HCT116 (cell line): Measurements from ENCODE around the gene ELF5. TPM values are rescaled to one million over a fixed set of nuclear protein-coding genes. Genes with fewer than 3 reads are reported as not detected.

Source experiments
- ATAC-seq: fragments of 200-7000 bp; cut with Tn5 transposase; 2 replicates; pipeline ENCODE4 v1.9.1; 2020; ENCODE audit warnings: mild to moderate bottlenecking, moderate library complexity
- BruUV-seq: library from RNA; stranded (reverse); fragments of 400-500 nt; replicated peaks from 2 replicates; lab custom pipeline; 2021; lab: Mats Ljungman, UMichigan
- CTCF ChIA-PET: fragments of 300-600 bp; sonication (Branson Sonifier 250); formaldehyde crosslinking; loops from one replicate; lab custom pipeline; 2021; ENCODE audit warnings: antibody characterized with exemption; lab: Charles Lee
- POLR2A ChIA-PET: fragments of 300-600, 350-600 bp; sonication (Branson Sonifier 250); formaldehyde crosslinking; loops from one replicate; lab custom pipeline; 2021; ENCODE audit warnings: antibody characterized with exemption; lab: Charles Lee
- RAD21 ChIA-PET, 2 experiments: fragments of 300-600 bp; sonication (Branson Sonifier 250); formaldehyde crosslinking; loops; one replicate each; lab custom pipeline; 2023; ENCODE audit warnings: low total read pairs in 2 of 2; ENCODE audit not compliant: uncharacterized antibody in 2 of 2, unreplicated experiment in 2 of 2, low non-redundant PET in 1 of 2; lab: Charles Lee
- DNase-seq: peaks from one replicate; pipeline ENCODE4 v3.0.0-alpha.2; 2010; ENCODE audit warnings: low read depth, low spot score
- H2AFZ ChIP-seq: fragments of 200-600 bp; shearing (Covaris generic), sonication (generic); 2 replicates; pipeline ENCODE4 v1.6.1; 2017; ENCODE audit warnings: low read depth, mixed run types, mixed read lengths, antibody characterized with exemption, low read length; ENCODE audit not compliant: poor library complexity, severe bottlenecking
- H3K27ac ChIP-seq: 2 replicates; pipeline ENCODE4 v1.5.1; 2012; ENCODE audit warnings: low read depth, low read length
- H3K27me3 ChIP-seq: fragments of 200-600 bp; sonication (generic); 2 replicates; pipeline ENCODE4 v1.6.1; 2016; ENCODE audit warnings: mixed run types, low read length, mixed read lengths; ENCODE audit not compliant: insufficient read depth
- H3K36me3 ChIP-seq, 2 experiments: fragments of 200-500 bp in 1 of 2; fragments of 200-600 bp in 1 of 2; sonication (Bioruptor generic) in 1 of 2; sonication (generic) in 1 of 2; 2 replicates each; pipeline versions ENCODE4 v1.5.1 to v1.6.1; 2014 to 2016; ENCODE audit warnings: low read length in 2 of 2, inconsistent platforms in 1 of 2, mixed read lengths in 1 of 2, mixed run types in 1 of 2; ENCODE audit not compliant: insufficient read depth in 2 of 2, control insufficient read depth in 1 of 2
- H3K4me1 ChIP-seq, 2 experiments: fragments of 200-600 bp in 1 of 2; sonication (generic) in 1 of 2; 2 replicates each; pipeline versions ENCODE4 v1.5.1 to v1.6.1; 2012 to 2017; ENCODE audit warnings: low read length in 2 of 2, inconsistent platforms in 1 of 2, mild to moderate bottlenecking in 1 of 2, mixed read lengths in 1 of 2, mixed run types in 1 of 2, moderate library complexity in 1 of 2; ENCODE audit not compliant: insufficient read depth in 2 of 2, control insufficient read depth in 1 of 2
- H3K4me2 ChIP-seq: fragments of 200-600 bp; sonication (generic); 2 replicates; pipeline ENCODE4 v1.6.1; 2017; ENCODE audit warnings: mixed run types, low read length, mixed read lengths
- H3K4me3 ChIP-seq, 2 experiments: fragments of 200-600 bp in 1 of 2; sonication (generic) in 1 of 2; replicated peaks in 1 of 2; 2 replicates each; pipeline ENCODE4 v1.5.1; 2011 to 2016; ENCODE audit warnings: low read length in 2 of 2, control low read depth in 1 of 2, low read depth in 1 of 2, mild to moderate bottlenecking in 1 of 2, mixed read lengths in 1 of 2, mixed run types in 1 of 2
- H3K79me2 ChIP-seq: fragments of 200-600 bp; sonication (generic); 2 replicates; pipeline ENCODE4 v1.6.1; 2017; ENCODE audit warnings: mild to moderate bottlenecking, mixed run types, low read length, moderate library complexity, mixed read lengths; ENCODE audit not compliant: insufficient read depth
- H3K9ac ChIP-seq: fragments of 200-600 bp; sonication (generic); 2 replicates; pipeline ENCODE4 v1.6.1; 2016; ENCODE audit warnings: low read length, mixed read lengths
- H3K9me2 ChIP-seq: fragments of 200-600 bp; sonication (generic), shearing (Covaris generic); 2 replicates; pipeline ENCODE4 v1.6.1; 2017; ENCODE audit warnings: mixed run types, mild to moderate bottlenecking, moderate library complexity; ENCODE audit not compliant: insufficient read depth
- H3K9me3 ChIP-seq, 2 experiments: fragments of 200-500 bp in 1 of 2; fragments of 200-600 bp in 1 of 2; sonication (Bioruptor generic) in 1 of 2; sonication (generic) in 1 of 2; 2 replicates each; pipeline ENCODE4 v1.6.1; 2014 to 2017; ENCODE audit warnings: low read length in 2 of 2, mixed read lengths in 2 of 2, inconsistent platforms in 1 of 2, low read depth in 1 of 2, mild to moderate bottlenecking in 1 of 2, mixed run types in 1 of 2, moderate library complexity in 1 of 2; ENCODE audit not compliant: control insufficient read depth in 1 of 2, insufficient read depth in 1 of 2
- H4K20me1 ChIP-seq: fragments of 200-600 bp; sonication (generic), shearing (Covaris generic); 2 replicates; pipeline ENCODE4 v1.6.1; 2017; ENCODE audit warnings: mixed run types, mild to moderate bottlenecking, moderate library complexity; ENCODE audit not compliant: insufficient read depth
- ATF3 ChIP-seq: IDR thresholded peaks from 2 replicates; pipeline ENCODE4 v1.6.1; 2012
- EGR1 ChIP-seq: IDR thresholded peaks from 2 replicates; pipeline ENCODE4 v1.6.1; 2012; ENCODE audit warnings: low read depth
- EZH2 ChIP-seq: fragments of 200-600 bp; sonication (generic); IDR thresholded peaks from 2 replicates; pipeline ENCODE4 v1.6.1; 2017; ENCODE audit warnings: antibody characterized with exemption, mixed run types
- RAD21 ChIP-seq: IDR thresholded peaks from 2 replicates; pipeline ENCODE4 v1.6.1; 2012; ENCODE audit warnings: low read depth, mild to moderate bottlenecking
- REST ChIP-seq: IDR thresholded peaks from 2 replicates; pipeline ENCODE4 v1.6.1; 2012; ENCODE audit warnings: low read depth
- SIN3A ChIP-seq: IDR thresholded peaks from 2 replicates; pipeline ENCODE4 v1.6.1; 2012; ENCODE audit warnings: low read depth
- SP1 ChIP-seq: IDR thresholded peaks from 2 replicates; pipeline ENCODE4 v1.6.1; 2012; ENCODE audit warnings: low read depth
- YY1 ChIP-seq: IDR thresholded peaks from 2 replicates; pipeline ENCODE4 v1.6.1; 2011; ENCODE audit warnings: low read length, low read depth, moderate library complexity, mild to moderate bottlenecking; ENCODE audit not compliant: insufficient replicate concordance; ENCODE audit errors: extremely low read depth
- ZFX ChIP-seq: fragments of 450-650 bp; IDR thresholded peaks from 2 replicates; pipeline ENCODE4 v1.6.1; 2017
- ZNF274 ChIP-seq: fragments of 200-500 bp; sonication (Bioruptor generic); IDR thresholded peaks from 2 replicates; pipeline ENCODE4 v1.6.1; 2014; ENCODE audit warnings: mild to moderate bottlenecking, low read depth, low read length, inconsistent platforms
- intact Hi-C: fragments of 100-400 bp; cut with micrococcal nuclease; formaldehyde crosslinking; loops from 2 replicates; pipeline ENCODE4 v1.10.0; 2022
- total RNA-seq: library from RNA; stranded (reverse); gene quantifications from one replicate; pipeline ENCODE4 v1.2.1, GENCODE V29; 2021; ENCODE audit not compliant: unreplicated experiment

The ELF5 gene
- total RNA-seq, 1 experiment from 2014 or later: 0.32 TPM

- TF ChIP-seq ATF3: no peak
- no peak for TF ChIP-seq RAD21
- no peak for TF ChIP-seq YY1
- TF ChIP-seq ZNF274: no peak
- TF ChIP-seq EZH2: no peak
- TF ChIP-seq, all 23 proteins: peak for 0
These were observed 46.9 kb upstream of the ELF5 start (continued) for GRCh38 chr11:34560511-34560910.

GRCh38 chr11:34558673-34559072 lies 45.1 kb upstream of the ELF5 start:
- no peaks in the 10 kb centered on the region for H3K36me3 ChIP-seq
- ChIA-PET POLR2A (no interaction called here), CTCF (interaction anchor here (1.0 to 1.9 kb wide), 2 partner anchors 7 to 28 kb away, joined by 3 to 5 read pairs; no protein-coding TSS in a partner anchor), RAD21 (no interaction called here)
- 0 out of 2 replicates have a peak overlapping the region, but pooled peaks have one; percentile 5 for H3K4me2 ChIP-seq
- no peak; the same call in 1 of the 2 replicates for ATAC-seq
- no peaks in the 10 kb centered on the region for H3K27me3 ChIP-seq
- no peak for DNase-seq
- BruUV-seq: no TSS peak
- no peak overlapping the region for H3K4me3 ChIP-seq
- no peak overlapping the region for H3K27ac ChIP-seq
- peaks cover 0 to 22% of the 10 kb centered on the region in 2 experiments; a peak in 2 of 4 replicates for H3K4me1 ChIP-seq
- H3K9ac ChIP-seq: no peak overlapping the region
- no peaks in the 10 kb centered on the region for H3K9me3 ChIP-seq
- peak overlapping the region; percentile 7 for H2AFZ ChIP-seq
- TF ChIP-seq SP1 (no peak), ZFX (no peak), SIN3A (no peak), REST (no peak), EGR1 (peak; percentile 51; the same call in 1 of the 2 replicates)
- no peaks in the 10 kb centered on the region for H3K9me2 ChIP-seq
- H4K20me1 ChIP-seq: no peaks in the 10 kb centered on the region
- no peaks in the 10 kb centered on the region for H3K79me2 ChIP-seq
- intact Hi-C loops: no loop called here
